ENCODE results near the gene SOHLH1.

- TF ChIP-seq EZH2 (IDR thresholded peaks at IDR 0.05) = no peak
- no peak for TF ChIP-seq CTCF (IDR thresholded peaks at IDR 0.05 in 2 of 3, conservative IDR thresholded peaks at IDR 0.05 in 1 of 3; ENCODE audit: borderline replicate concordance in 1 of 3, insufficient read depth in 1 of 3, low read depth in 2 of 3, low read length in 2 of 3)
- TF ChIP-seq POLR2A (IDR thresholded peaks at IDR 0.05; ENCODE audit: borderline replicate concordance, extremely low read depth, insufficient read depth, insufficient read length) = no peak
- TF ChIP-seq RAD21 (IDR thresholded peaks at IDR 0.05; ENCODE audit: low read depth) = no peak
These were observed 40.0 kb downstream of the SOHLH1 start for GRCh38 chr9:135659252-135659651.

Data from HCT116 (cell line).